ENCODE measurements around the gene CATSPERZ.

GRCh38 chr11:64284962-64285884 is 14.9 kb upstream of the CATSPERZ start, which contains the start of gene GPR137:
- TF ChIP-seq EZH2 (IDR thresholded peaks at IDR 0.05; ENCODE audit: insufficient read depth, poor library complexity, severe bottlenecking) (no peak), EZH2phosphoT487 (IDR thresholded peaks at IDR 0.05; ENCODE audit: insufficient read depth, low read depth) (no peak)
